Activated CD4-positive, alpha-beta T cell treated with anti-CD3 and anti-CD28 coated beads for 36 hours (primary cell): Measurements from ENCODE around the gene EVI5. TPM values are rescaled to one million over a fixed set of nuclear protein-coding genes. Genes with fewer than 3 reads are reported as not detected.

Experiments used
- ATAC-seq: fragments of 200-7000 bp; cut with Tn5 transposase; one replicate; pipeline ENCODE4 v1.10.0; 2021; ENCODE audit warnings: mild to moderate bottlenecking, moderate library complexity
- CTCF ChIA-PET: fragments of 350-600 bp; sonication (Branson Sonifier 250); formaldehyde crosslinking; loops from one replicate; lab custom pipeline; 2021; ENCODE audit warnings: antibody characterized with exemption; lab: Charles Lee
- POLR2A ChIA-PET: fragments of 350-600 bp; sonication (Branson Sonifier 250); formaldehyde crosslinking; loops from one replicate; lab custom pipeline; 2021; ENCODE audit warnings: antibody characterized with exemption, inconsistent platforms; lab: Charles Lee
- DNase-seq: peaks from one replicate; pipeline ENCODE4 v3.0.0-alpha.2; 2020
- H3K27ac Mint-ChIP-seq: one replicate; pipeline ENCODE4 v1.8.0; 2021; ENCODE audit warnings: mixed read lengths
- H3K27me3 Mint-ChIP-seq: one replicate; pipeline ENCODE4 v1.8.0; 2021; ENCODE audit warnings: mixed read lengths
- H3K36me3 Mint-ChIP-seq: one replicate; pipeline ENCODE4 v1.8.0; 2021; ENCODE audit warnings: low read depth, mixed read lengths
- H3K4me1 Mint-ChIP-seq: one replicate; pipeline ENCODE4 v1.8.0; 2021; ENCODE audit warnings: mixed read lengths
- H3K4me3 Mint-ChIP-seq: one replicate; pipeline ENCODE4 v1.8.0; 2021; ENCODE audit warnings: mild to moderate bottlenecking, moderate library complexity, mixed read lengths
- H3K9me3 Mint-ChIP-seq: one replicate; pipeline ENCODE4 v1.8.0; 2021; ENCODE audit warnings: low read depth, mixed read lengths
- intact Hi-C, 2 experiments: fragments of 100-400 bp; cut with DNase I in 1 of 2; cut with micrococcal nuclease in 1 of 2; formaldehyde crosslinking; loops; one replicate each; pipeline versions ENCODE4 v1.14.2 to v1.15.1; 2022 to 2024; cut with DNase I, micrococcal nuclease
- total RNA-seq, 2 experiments: library from RNA; stranded (reverse); gene quantifications; one replicate each; pipeline ENCODE4 v1.2.3, GENCODE V29; 2021

The EVI5 gene
- total RNA-seq, 2 experiments from 2014 or later, result 28.5 to 32.6 TPM

GRCh38 chr1:92519043-92519442 lies 265.9 kb downstream of the EVI5 start:
- CTCF ChIA-PET, result no interaction called here
- Mint-ChIP-seq H3K9me3 (no peaks in the 10 kb centered on the region), H3K4me1 (peaks cover 26% of the 10 kb centered on the region), H3K4me3 (no peak overlapping the region), H3K36me3 (peaks cover 61% of the 10 kb centered on the region), H3K27me3 (no peaks in the 10 kb centered on the region), H3K27ac (no peak overlapping the region)
- no peak for DNase-seq
- ATAC-seq, result no peak
- intact Hi-C loops, result loop anchor here in 1 of 2 experiments (2.0 kb wide), 1 partner anchor 14 kb away; no protein-coding TSS in a partner anchor
- POLR2A ChIA-PET, result no interaction called here

GRCh38 chr1:92516574-92516973 lies 268.3 kb downstream of the EVI5 start:
- ChIA-PET POLR2A (no interaction called here), CTCF (interaction anchor here (0.6 to 1.1 kb wide), 3 partner anchors 9 to 26 kb away, joined by 3 to 4 read pairs (median 3); no protein-coding TSS in a partner anchor)
- no peaks in the 10 kb centered on the region for H3K27me3 Mint-ChIP-seq
- ATAC-seq, result no peak
- intact Hi-C loops, result no loop called here
- H3K9me3 Mint-ChIP-seq, result no peaks in the 10 kb centered on the region
- H3K36me3 Mint-ChIP-seq, result peaks cover 65% of the 10 kb centered on the region
- no peak for DNase-seq
- no peak overlapping the region for H3K4me3 Mint-ChIP-seq
- peaks cover 26% of the 10 kb centered on the region for H3K4me1 Mint-ChIP-seq
- H3K27ac Mint-ChIP-seq, result peak overlapping the region; percentile 28

- Mint-ChIP-seq H3K4me3 (no peak overlapping the region), H3K9me3 (no peaks in the 10 kb centered on the region), H3K36me3 (peaks cover 69% of the 10 kb centered on the region), H3K27ac (peak overlapping the region; percentile 28), H3K27me3 (no peaks in the 10 kb centered on the region), H3K4me1 (peaks cover 26% of the 10 kb centered on the region)
- ChIA-PET POLR2A (no interaction called here), CTCF (interaction anchor here (0.6 to 1.1 kb wide), 3 partner anchors 10 to 27 kb away, joined by 3 to 4 read pairs (median 3); no protein-coding TSS in a partner anchor)
- DNase-seq, result no peak
- ATAC-seq, result no peak
- intact Hi-C loops, result no loop called here
Measured at GRCh38 chr1:92515796-92516201, 269.1 kb downstream of the EVI5 start.

- POLR2A ChIA-PET, result interaction anchor here (0.6 kb wide), 1 partner anchor 606 kb away, joined by 4 read pairs; no protein-coding TSS in a partner anchor
- no peaks in the 10 kb centered on the region for H3K27me3 Mint-ChIP-seq
- peaks cover 59% of the 10 kb centered on the region for H3K36me3 Mint-ChIP-seq
- DNase-seq (no peak), ATAC-seq (no peak)
- no peak overlapping the region for H3K4me3 Mint-ChIP-seq
- H3K27ac Mint-ChIP-seq, result no peak overlapping the region
- H3K9me3 Mint-ChIP-seq, result no peaks in the 10 kb centered on the region
- peaks cover 14% of the 10 kb centered on the region for H3K4me1 Mint-ChIP-seq
- intact Hi-C loops, result no loop called here
- CTCF ChIA-PET, result interaction anchor here (0.7 kb wide), 1 partner anchor 438 kb away, joined by 3 read pairs; no protein-coding TSS in a partner anchor
Measured at GRCh38 chr1:92511541-92511940, 273.4 kb downstream of the EVI5 start.

DNA sequence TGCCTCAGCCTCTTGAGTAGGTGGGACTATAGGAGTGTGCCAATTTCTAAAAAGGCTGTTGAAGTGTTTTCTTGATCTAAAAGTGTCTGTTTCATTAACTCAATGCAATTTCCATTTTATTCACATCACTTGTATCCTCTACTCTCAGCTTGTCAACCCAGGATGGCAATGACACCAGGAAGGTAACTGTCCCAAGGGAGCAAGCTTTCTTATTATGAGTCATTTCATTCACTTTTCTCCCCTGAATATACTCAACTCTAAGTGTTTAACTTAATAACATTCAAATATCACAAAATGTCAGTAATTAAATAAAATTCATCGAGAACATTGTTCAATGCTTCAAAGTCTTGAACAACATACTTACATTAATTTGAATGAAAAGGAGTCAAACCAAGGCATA lies 275.3 kb downstream of the EVI5 start:
- POLR2A ChIA-PET, result no interaction called here
- no peak overlapping the region for H3K27ac Mint-ChIP-seq
- DNase-seq (no peak), ATAC-seq (no peak)
- CTCF ChIA-PET, result no interaction called here
- no peaks in the 10 kb centered on the region for H3K27me3 Mint-ChIP-seq
- H3K36me3 Mint-ChIP-seq, result peaks cover 46% of the 10 kb centered on the region
- no peak overlapping the region for H3K4me3 Mint-ChIP-seq
- H3K9me3 Mint-ChIP-seq, result no peaks in the 10 kb centered on the region
- H3K4me1 Mint-ChIP-seq, result peaks cover 9% of the 10 kb centered on the region
- intact Hi-C loops, result no loop called here

- Mint-ChIP-seq H3K9me3 (no peaks in the 10 kb centered on the region), H3K4me3 (no peak overlapping the region), H3K27me3 (no peaks in the 10 kb centered on the region), H3K36me3 (peaks cover 21% of the 10 kb centered on the region), H3K4me1 (peaks cover 40% of the 10 kb centered on the region), H3K27ac (peak overlapping the region; percentile 60)
- CTCF ChIA-PET, result interaction anchor here (0.6 to 1.1 kb wide), 3 partner anchors 15 to 936 kb away, joined by 3 to 5 read pairs (median 3); no protein-coding TSS in a partner anchor
- intact Hi-C loops, result loop anchor here in 1 of 2 experiments (2.0 kb wide), 1 partner anchor 14 kb away; no protein-coding TSS in a partner anchor
- ATAC-seq (peak; percentile 31), DNase-seq (no peak)
- POLR2A ChIA-PET, result no interaction called here
Measured at GRCh38 chr1:92505015-92505692, 279.8 kb downstream of the EVI5 start.

- ATAC-seq (peak; percentile 38), DNase-seq (no peak)
- Mint-ChIP-seq H3K27ac (peak overlapping the region; percentile 60), H3K4me1 (peaks cover 40% of the 10 kb centered on the region), H3K4me3 (no peak overlapping the region), H3K27me3 (no peaks in the 10 kb centered on the region), H3K9me3 (no peaks in the 10 kb centered on the region), H3K36me3 (peaks cover 15% of the 10 kb centered on the region)
- ChIA-PET POLR2A (interaction anchor here (0.7 kb wide), 1 partner anchor 11 kb away, joined by 3 read pairs; no protein-coding TSS in a partner anchor), CTCF (interaction anchor here (0.6 to 0.9 kb wide), 3 partner anchors 19 to 935 kb away, joined by 3 read pairs; no protein-coding TSS in a partner anchor)
- intact Hi-C loops, result loop anchor here (1.0 to 5.0 kb wide), 3 partner anchors 14 to 33 kb away; no protein-coding TSS in a partner anchor
Measured at GRCh38 chr1:92504291-92505014, 280.5 kb downstream of the EVI5 start.

DNA sequence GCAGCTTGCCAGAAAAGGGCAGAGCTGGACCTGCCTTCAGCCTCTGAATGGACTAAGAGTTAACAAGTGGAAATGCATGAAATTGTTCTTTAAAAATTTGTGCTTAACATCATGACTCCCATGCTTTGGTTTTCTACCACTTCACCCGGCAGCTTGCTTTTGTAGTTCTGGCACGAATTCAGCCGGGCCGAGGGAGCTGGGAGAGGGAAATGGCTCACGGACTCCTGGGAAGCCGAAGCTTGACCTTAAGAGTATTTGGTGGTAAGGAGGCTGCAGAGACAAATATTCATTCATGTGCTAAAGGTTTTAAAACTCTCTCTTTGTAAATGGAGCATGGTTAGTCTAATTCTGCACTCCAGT lies 281.0 kb downstream of the EVI5 start:
- Mint-ChIP-seq H3K4me3 (no peak overlapping the region), H3K4me1 (peaks cover 40% of the 10 kb centered on the region), H3K9me3 (no peaks in the 10 kb centered on the region), H3K27ac (no peak overlapping the region), H3K27me3 (no peaks in the 10 kb centered on the region), H3K36me3 (peaks cover 12% of the 10 kb centered on the region)
- ChIA-PET POLR2A (interaction anchor here (0.7 kb wide), 1 partner anchor 11 kb away, joined by 3 read pairs; no protein-coding TSS in a partner anchor), CTCF (interaction anchor here (0.8 to 0.9 kb wide), 4 partner anchors 12 to 22 kb away, joined by 3 to 6 read pairs (median 3); no protein-coding TSS in a partner anchor)
- intact Hi-C loops, result loop anchor here (1.0 to 5.0 kb wide), 4 partner anchors 15 to 33 kb away; partner anchors contain the start of gene GFI1 (in 1 of the 2)
- DNase-seq (no peak), ATAC-seq (no peak)

GRCh38 chr1:92503043-92503925 lies 281.6 kb downstream of the EVI5 start:
- ChIA-PET CTCF (interaction anchor here (0.8 to 0.9 kb wide), 4 partner anchors 13 to 22 kb away, joined by 3 to 6 read pairs (median 3); no protein-coding TSS in a partner anchor), POLR2A (interaction anchor here (0.7 kb wide), 1 partner anchor 12 kb away, joined by 3 read pairs; no protein-coding TSS in a partner anchor)
- intact Hi-C loops, result loop anchor here in 1 of 2 experiments (2.0 to 5.0 kb wide), 2 partner anchors 16 to 34 kb away; partner anchors contain the start of gene GFI1
- Mint-ChIP-seq H3K27me3 (no peaks in the 10 kb centered on the region), H3K4me1 (peaks cover 40% of the 10 kb centered on the region), H3K4me3 (no peak overlapping the region), H3K9me3 (no peaks in the 10 kb centered on the region), H3K36me3 (peaks cover 10% of the 10 kb centered on the region), H3K27ac (no peak overlapping the region)
- DNase-seq (no peak), ATAC-seq (no peak)

DNA sequence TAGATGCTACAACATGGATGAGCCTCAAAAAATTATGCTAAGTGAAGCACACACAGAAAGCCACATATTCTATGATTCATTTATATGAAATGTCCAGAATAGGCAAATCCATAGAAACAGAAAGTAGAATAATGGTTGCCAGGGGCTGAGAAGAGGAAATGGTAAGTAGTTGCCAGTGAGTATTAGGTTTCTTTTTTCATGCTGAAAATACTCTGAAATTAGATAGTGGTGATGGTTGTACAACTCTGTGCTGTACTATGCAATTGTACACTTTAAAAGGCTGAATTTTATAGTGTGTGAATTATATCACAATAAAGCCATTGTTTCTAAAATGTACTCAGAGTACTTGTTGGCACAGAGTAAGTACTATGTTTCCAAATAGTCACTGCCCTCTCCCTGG lies 282.7 kb downstream of the EVI5 start:
- Mint-ChIP-seq H3K27ac (peak overlapping the region; percentile 55), H3K4me1 (peaks cover 40% of the 10 kb centered on the region), H3K4me3 (no peak overlapping the region), H3K27me3 (no peaks in the 10 kb centered on the region), H3K36me3 (peaks cover 7% of the 10 kb centered on the region), H3K9me3 (no peaks in the 10 kb centered on the region)
- ChIA-PET POLR2A (no interaction called here), CTCF (no interaction called here)
- intact Hi-C loops, result loop anchor here in 1 of 2 experiments (2.0 to 5.0 kb wide), 2 partner anchors 15 to 35 kb away; partner anchors contain the start of gene GFI1
- DNase-seq (no peak), ATAC-seq (peak; percentile 65)
